ENCODE data around the gene LMF2.

LMF2 gene

DNA sequence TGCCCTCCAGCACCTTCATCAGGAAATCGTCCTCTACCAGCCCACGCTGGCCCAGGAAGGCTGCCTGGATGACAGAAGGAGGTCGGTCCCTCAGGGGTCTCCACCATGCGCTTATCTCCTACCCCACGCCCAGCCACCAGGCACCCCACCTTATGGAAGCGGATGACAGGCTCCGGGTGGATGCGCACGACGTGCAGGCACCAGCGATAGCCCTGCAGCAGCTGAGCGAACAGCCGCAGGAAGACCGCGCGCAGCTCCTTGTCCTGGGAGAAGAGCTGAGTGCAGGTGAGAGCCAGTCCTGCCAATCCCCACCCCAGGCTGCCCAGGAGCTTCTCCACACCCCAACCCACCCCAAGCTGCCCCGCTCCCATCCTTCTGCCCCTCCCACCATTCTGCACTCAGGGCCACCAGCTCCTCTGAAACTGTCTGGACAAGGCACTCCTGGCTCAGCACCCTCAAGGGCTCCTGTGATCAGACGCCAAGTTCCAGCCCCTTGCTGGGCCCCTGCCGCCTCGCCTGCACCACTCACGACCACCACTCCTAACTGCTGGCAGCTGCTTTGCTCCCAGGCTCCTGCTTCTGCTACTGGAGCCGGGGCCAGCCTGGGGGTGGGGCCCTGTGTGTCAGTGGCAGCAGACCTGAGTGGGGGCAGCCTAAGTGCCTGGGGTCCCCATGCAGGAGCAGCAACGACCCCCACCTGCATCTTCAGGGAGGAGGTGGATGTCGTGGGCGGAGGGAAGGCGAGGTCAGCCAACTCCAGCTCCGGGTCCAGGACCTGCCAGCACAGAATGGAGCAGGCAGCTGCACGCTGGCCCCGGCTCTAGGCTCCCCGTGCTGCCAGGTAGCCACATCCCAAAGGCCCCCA, 42.2 kb downstream of the LMF2 start:
- no peak for DNase-seq (ENCODE audit: low read depth)

DNA sequence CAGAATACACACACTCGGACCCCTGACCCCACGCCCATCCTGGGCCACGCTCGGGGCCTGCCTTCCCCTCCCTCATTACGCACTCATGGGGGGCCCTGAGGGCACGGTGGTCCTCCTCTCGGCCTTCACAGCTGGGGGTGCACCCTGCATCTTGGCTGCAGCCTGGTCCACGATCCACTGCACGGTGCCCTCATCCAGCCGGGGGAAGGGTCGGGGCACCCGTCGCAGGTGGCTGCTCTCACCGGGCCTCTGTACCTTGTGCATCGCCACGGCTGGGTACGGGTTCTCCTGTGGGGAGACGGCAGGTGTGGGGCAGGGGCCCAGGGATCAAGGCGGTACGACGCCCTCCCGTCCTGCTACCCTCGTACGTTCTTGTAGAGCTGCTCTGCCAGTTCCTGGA, 43.1 kb downstream of the LMF2 start:
- DNase-seq (ENCODE audit: low read depth), result no peak

DNA sequence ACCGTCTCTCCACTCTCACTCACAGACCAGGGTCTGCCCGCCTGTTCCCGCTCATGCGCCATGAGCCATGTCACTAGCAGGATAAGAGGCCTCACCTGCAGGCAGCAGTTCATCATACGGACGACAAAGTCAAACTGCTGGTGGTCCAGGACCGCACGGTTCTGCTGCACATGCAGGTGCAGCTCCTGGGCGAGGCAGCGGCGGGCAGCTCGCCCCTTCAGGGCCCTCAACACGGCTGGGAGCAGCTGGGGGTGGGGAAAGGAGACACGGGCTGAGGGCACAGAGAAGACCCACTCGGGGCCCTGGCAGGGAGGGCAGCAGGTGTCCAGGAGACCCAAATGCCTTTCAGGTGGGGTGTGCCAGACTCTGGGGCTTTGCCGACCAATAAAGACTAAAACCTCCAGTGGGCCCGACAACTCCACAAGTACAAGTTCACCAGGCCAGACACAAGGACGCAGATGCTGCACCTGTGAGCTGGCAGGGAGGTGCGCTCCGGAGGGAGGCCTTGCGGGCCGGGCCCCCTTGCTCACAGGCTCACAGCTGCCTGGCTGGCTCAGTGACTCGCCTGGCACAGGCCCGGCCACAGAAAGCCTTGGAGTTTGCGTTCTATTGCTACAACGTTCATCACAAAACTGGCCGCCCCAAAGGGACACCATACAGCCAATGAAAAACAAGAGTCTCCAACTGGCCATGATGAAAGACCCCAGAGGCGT, 44.2 kb downstream of the LMF2 start:
- DNase-seq (ENCODE audit: low read depth), result no peak

DNA sequence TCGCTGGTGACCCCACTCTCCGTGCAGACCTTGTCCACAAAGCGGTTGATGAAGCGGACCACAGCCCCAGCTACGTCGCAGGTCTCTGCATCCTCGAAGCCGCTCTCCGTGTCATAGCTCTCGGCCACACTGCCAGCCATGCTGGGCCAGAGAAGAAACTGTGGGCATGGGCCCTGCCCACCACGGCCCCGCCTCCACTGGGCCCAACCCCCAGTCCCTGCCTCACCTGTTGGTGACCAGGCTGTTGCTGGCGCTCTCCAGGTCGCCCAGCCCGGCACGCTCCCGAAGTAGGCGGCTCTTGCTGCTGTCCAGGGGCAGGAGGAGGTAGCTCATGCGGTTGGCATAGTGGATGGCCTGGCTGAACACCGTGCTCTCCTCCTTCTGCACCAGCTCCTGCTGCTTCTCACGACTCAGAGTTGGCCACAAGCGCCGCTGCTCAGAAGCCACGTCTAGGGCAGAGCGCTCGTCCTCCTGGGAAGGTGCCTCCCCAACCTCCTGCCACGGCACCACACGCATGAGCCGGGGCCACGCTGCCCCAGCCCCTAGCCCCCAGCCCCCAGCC, 45.4 kb downstream of the LMF2 start:
- no peak for DNase-seq (ENCODE audit: low read depth)

DNA sequence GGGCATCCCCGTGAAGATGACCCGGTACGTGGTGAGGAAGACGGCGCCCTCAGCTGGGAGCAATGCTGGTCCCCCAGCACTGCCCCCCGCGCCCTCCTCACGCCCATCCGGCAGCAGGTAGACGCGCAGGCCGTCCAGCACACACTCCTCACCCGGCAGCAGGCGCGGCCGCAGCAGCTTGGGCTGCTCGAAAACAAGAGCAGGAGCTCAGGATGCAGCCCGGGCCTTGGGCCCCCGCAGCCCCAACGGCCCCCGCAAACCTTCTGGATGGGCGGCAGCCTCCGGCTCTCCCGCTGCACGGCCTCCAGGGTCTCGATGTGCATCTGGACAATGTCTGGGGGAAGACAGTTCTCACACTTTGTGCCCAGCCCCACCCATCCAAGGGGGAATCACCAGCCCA, 46.0 kb downstream of the LMF2 start:
- no peak for DNase-seq (ENCODE audit: low read depth)

DNA sequence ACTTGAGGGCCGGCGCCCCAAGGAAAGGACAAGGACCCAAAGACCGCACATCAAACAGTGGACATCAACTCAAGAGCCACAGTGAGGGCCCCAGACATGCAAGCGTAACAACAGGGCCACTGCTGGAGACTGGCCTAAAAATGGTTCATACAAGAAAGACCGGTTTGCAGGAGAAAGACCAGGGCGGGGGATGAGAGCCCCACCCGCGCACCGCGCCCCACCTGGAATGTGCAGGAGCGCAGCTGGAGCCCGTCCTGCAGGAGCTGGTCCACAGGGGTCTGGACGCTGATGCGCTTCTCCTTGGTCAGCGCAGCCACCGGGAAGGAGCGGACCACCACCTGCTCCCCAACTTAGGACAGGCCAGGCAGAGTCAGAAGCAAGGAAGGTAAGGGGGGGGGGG, 46.6 kb downstream of the LMF2 start:
- DNase-seq (ENCODE audit: low read depth), result no peak

DNA sequence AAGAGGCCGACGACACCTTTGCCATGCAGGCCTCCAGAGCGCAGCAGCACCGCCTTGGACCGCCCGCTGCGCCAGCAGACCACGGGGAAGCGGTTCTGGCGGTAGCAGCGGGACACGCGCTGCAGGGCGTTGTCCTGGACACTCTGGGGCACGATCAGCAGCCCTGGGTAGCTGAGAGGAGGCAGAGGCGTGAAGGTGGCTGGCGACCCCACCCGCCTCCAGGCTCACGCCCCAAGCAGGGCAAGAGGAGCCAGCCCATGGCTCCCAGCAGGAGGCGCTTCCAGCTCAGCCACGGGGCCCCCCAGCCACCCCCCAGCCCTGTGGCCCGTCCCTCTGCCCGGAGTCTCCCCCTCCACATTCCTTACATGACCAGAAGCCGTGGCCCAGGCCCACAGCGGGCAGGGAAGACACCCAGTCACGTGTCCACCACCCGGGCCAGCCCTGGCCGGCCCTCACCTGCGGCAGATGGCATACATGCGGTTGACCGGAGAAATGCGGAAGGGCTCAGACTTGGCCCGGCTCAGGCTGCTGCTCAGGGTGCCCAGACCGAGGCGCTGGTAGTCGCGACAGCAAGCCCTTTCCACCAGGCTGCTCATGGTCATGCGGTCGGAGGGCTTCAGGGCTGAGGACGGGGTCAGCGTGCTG, 47.9 kb downstream of the LMF2 start:
- DNase-seq (ENCODE audit: low read depth), result no peak

DNA sequence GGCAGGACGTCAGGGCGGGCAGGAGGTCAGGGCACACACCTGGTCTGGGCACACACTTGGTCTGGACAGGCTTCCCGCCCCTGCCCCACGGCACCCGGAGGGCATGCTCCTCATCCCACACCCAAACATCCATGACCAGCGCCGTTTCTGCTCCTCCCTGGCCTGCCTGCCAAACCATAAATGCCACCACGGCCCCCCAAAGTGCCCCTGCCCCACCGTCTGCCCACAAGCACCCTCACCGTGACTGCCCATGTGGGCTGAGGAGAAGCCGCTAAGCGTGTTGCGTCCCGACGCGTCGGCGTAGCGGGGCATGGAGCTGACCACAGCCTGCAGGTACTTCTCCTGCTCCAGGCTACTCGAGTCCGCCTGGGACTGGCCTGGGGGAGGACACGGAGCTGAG, 48.5 kb downstream of the LMF2 start:
- DNase-seq (ENCODE audit: low read depth), result no peak

DNA sequence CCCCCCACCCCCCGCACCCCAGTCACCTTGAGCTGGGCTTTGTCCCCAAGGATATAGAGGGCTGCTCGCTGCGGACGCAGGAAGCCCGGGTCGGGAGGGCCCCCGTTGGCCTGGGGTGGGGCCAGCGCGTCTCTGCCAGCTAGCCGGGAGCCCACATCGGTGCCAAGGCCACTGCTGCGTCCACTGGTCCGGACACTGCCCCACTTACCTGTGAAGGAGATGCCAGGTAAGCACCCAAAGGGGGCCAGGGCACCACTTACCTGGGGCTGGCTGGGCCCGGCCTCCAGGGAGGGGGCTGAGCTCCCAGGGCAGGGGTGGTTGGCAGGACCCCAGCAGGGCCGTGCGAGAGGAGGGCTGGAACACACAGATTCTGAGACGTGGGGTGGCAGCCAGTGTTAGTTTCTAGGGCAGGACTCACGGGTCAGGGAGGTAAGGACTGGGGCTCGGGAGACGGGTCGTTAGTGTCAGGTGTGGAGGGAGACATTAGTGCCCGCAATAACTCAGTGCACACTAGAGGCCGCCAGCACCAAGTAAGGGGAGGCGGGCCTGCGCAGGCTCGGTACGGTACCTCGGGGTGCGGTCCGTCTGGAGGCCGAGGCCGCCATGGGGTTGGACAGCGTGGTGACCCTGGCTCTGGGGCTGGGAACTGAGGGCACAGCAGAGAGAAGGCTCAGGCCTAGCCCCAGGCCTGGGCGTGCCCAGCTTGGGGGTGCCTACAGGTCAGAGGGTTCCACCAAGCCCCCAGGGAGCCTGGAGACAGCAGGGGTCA, 50.9 kb downstream of the LMF2 start:
- no peak for DNase-seq (ENCODE audit: low read depth)

DNA sequence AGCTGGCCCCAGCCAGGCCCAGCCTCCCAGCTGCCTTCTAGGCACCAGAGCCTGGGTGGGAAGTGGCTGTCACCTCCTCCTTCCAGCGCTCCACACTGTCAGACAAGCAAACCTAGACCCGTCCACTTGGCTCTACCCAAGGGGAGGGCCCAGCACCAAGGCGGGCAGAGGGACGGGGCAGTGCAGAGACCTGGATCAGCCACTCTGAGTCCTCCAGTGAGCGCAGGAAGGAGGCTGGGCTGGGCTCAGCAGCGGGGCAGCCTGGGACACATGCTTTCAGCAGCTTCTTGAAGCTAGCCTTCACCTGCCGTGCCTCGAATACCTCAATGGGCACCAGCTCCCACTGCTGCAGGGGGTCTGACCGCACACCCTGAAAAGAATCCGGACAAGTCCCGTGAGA, 51.5 kb downstream of the LMF2 start:
- DNase-seq (ENCODE audit: low read depth), result no peak

DNA sequence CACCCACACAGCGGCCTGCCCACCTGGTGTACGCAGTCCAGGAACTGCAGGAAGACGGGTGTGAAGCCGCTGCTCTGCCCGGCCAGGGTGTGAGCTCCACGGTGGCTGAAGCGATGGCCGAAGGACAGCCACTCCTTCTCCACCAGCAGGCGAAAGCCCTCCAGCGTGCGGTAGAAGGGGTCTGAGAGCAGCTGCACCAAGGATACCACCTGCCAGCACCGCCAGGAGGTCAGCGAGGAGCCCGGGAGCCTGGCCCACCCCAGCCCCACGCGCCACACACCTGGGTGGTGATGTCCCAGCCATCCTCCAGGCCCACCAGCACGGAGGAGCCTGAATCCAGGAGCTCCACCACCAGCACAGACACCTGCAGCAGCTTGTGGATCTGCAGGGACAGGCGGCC, 52.3 kb downstream of the LMF2 start:
- no peak for DNase-seq (ENCODE audit: low read depth)

DNA sequence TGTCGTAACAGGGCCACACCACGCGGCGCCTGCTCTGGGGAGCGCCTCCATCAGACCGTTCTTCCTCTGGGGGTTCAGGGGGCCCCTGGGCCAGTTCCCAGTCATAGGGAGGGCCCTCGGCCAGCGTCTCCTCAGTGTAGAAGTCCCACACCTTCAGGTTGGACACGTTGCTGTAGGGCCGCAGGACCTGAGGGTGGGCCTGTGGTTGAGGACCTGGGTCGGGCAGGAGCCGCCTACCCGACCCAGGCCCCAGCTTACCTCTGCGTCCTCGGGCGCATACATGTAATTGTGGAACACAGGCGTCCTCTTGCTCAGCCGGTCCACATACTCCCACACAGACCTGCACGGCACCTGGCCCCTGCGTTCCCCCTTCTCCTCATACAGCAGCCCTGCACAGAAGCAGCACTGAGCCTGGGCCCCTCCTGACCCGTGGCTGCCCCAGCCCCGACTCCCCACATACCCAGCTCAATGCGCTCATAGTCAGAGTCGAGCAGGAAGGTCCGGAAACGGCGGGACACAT, 52.9 kb downstream of the LMF2 start:
- no peak for DNase-seq (ENCODE audit: low read depth)

Data from stimulated activated CD4-positive, alpha-beta T cell treated with anti-CD3 and anti-CD28 coated beads, Interleukin-2, amount 100 ng/mL, for 4 hours (primary cell).